Osteoblast (primary cell): ENCODE results near the gene CCDC146. TPM values are rescaled to one million over a fixed set of nuclear protein-coding genes. Genes with fewer than 3 reads are reported as not detected.
A peak's percentile ranks its signal among the peaks of the same experiment; 100 is the strongest.

ENCODE experiments used
- DNase-seq: peaks from one replicate; pipeline ENCODE4 v3.0.0; 2011; ENCODE audit warnings: low spot score, mixed read lengths; ENCODE audit not compliant: insufficient read length; ENCODE audit errors: missing footprints
- H2AFZ ChIP-seq: 2 replicates; pipeline ENCODE4 v1.6.0; 2011; ENCODE audit warnings: mild to moderate bottlenecking, low read length
- H3K27ac ChIP-seq: 2 replicates; pipeline ENCODE4 v1.5.1; 2011; ENCODE audit warnings: mild to moderate bottlenecking, low read depth, low read length, moderate library complexity
- H3K27me3 ChIP-seq: 2 replicates; pipeline ENCODE4 v1.6.0; 2012; ENCODE audit warnings: mild to moderate bottlenecking, control low read depth, inconsistent platforms, low read length, moderate library complexity; ENCODE audit not compliant: insufficient read depth
- H3K36me3 ChIP-seq: 2 replicates; pipeline ENCODE4 v1.5.1; 2011; ENCODE audit warnings: mild to moderate bottlenecking, low read length, control low read depth, moderate library complexity; ENCODE audit not compliant: insufficient read depth
- H3K4me1 ChIP-seq: 2 replicates; pipeline ENCODE4 v1.5.1; 2011; ENCODE audit warnings: mild to moderate bottlenecking, low read length, control low read depth, moderate library complexity; ENCODE audit not compliant: insufficient read depth
- H3K4me2 ChIP-seq: 2 replicates; pipeline ENCODE4 v1.6.0; 2011; ENCODE audit warnings: mild to moderate bottlenecking, low read length; ENCODE audit not compliant: insufficient read depth
- H3K4me3 ChIP-seq: fragments of 200-600 bp; sonication (generic); 3 replicates; pipeline ENCODE4 v1.5.1; 2012; ENCODE audit warnings: mild to moderate bottlenecking, low read length, inconsistent platforms; ENCODE audit not compliant: insufficient read depth
- H3K79me2 ChIP-seq: 2 replicates; pipeline ENCODE4 v1.6.0; 2012; ENCODE audit warnings: mild to moderate bottlenecking, low read length, control low read depth, inconsistent platforms; ENCODE audit not compliant: insufficient read depth
- H3K9me3 ChIP-seq: 2 replicates; pipeline ENCODE4 v1.5.1; 2011; ENCODE audit warnings: low read depth, low read length, control low read depth
- H4K20me1 ChIP-seq: 2 replicates; pipeline ENCODE4 v1.6.0; 2012; ENCODE audit warnings: mild to moderate bottlenecking, low read length, control low read depth; ENCODE audit not compliant: insufficient read depth
- CTCF ChIP-seq: IDR thresholded peaks from 2 replicates; pipeline ENCODE4 v1.5.1; 2011; ENCODE audit warnings: mild to moderate bottlenecking, low read depth, low read length, moderate library complexity; ENCODE audit errors: extremely low read depth
- total RNA-seq: library from RNA; depleted of rRNA; stranded (reverse); fragments of >200 nt; gene quantifications from 2 replicates; pipeline ENCODE4 v1.2.3, GENCODE V29; 2012

The CCDC146 gene
- total RNA-seq, 1 donor, result 5.1 TPM

- no peak for TF ChIP-seq CTCF
- Histone ChIP-seq H2AFZ (no peak overlapping the region), H3K4me2 (no peak overlapping the region)
These were observed 66.5 kb downstream of the CCDC146 start for GRCh38 chr7:77188731-77189437.

GRCh38 chr7:77197141-77197540 is 74.7 kb downstream of the CCDC146 start:
- Histone ChIP-seq H3K27ac (no peak overlapping the region), H3K27me3 (no peaks in the 10 kb centered on the region), H3K79me2 (no peaks in the 10 kb centered on the region), H3K9me3 (no peaks in the 10 kb centered on the region), H4K20me1 (no peaks in the 10 kb centered on the region), H3K4me3 (no peak overlapping the region), H3K4me2 (no peak overlapping the region), H3K36me3 (no peaks in the 10 kb centered on the region), H3K4me1 (peaks cover 7% of the 10 kb centered on the region), H2AFZ (no peak overlapping the region)
- DNase-seq, result no peak
- TF ChIP-seq CTCF, result no peak

More at GRCh38 chr7:77188731-77189437, 66.5 kb downstream of the CCDC146 start:
- no peak overlapping the region for H3K4me3 ChIP-seq
- H4K20me1 ChIP-seq, result no peaks in the 10 kb centered on the region
- H3K9me3 ChIP-seq, result no peaks in the 10 kb centered on the region
- no peaks in the 10 kb centered on the region for H3K79me2 ChIP-seq
- DNase-seq, result no peak
- H3K27me3 ChIP-seq, result no peaks in the 10 kb centered on the region
- H3K4me1 ChIP-seq, result no peaks in the 10 kb centered on the region
- no peak overlapping the region for H3K27ac ChIP-seq
- no peaks in the 10 kb centered on the region for H3K36me3 ChIP-seq

GRCh38 chr7:77199013-77199966 is 76.9 kb downstream of the CCDC146 start, which contains the start of gene FGL2:
FGL2 (minus strand) TSS chr7:77199819; CDS start chr7:77199793, 26 bp downstream.
- H2AFZ ChIP-seq, result peak within 1 kb of the TSS; percentile 86
- DNase-seq, result peak; percentile 34

More at GRCh38 chr7:77199013-77199966, 76.9 kb downstream of the CCDC146 start, which contains the start of gene FGL2:
- Histone ChIP-seq H3K4me3 (peak within 1 kb of the TSS; percentile 65), H3K27me3 (no peaks in the 10 kb centered on the region), H3K79me2 (no peaks in the 10 kb centered on the region), H3K27ac (no peak within 1 kb of the TSS), H3K36me3 (no peaks in the 10 kb centered on the region), H4K20me1 (no peaks in the 10 kb centered on the region), H3K4me2 (peak within 1 kb of the TSS; percentile 74), H3K4me1 (peaks cover 7% of the 10 kb centered on the region), H3K9me3 (no peaks in the 10 kb centered on the region)
- TF ChIP-seq CTCF, result no peak
